ENCODE results near the gene PACSIN1. TPM values are rescaled to one million over a fixed set of nuclear protein-coding genes. Genes with fewer than 3 reads are reported as not detected.

Gene PACSIN1
- total and polyA plus RNA-seq, 10 of the 15 experiments (the other 5 are each of a cell fraction or from before 2014, with no cell fraction given), result 0.50 to 9.4 (median 2.8) TPM

DNA sequence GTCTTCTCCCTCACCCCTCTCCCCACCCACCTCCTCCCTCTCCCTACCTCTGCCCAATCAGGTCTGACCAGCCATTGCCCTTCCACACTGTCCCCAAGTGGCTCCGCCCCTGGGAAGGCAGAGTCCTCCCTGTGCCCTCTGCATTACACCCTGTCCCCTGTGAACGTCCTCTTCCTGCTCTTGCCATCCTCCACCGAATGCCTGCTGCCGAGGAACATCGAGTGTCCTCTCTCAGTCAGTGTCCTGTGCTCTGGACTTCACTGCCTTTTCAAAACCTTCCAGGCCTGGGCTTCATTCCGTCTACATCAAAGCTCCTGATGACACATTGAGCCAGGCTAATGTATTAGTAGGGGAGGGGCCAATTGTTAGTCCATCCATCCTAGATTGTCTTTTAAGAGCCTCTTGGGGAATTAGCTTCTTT lies 3.3 kb upstream of the PACSIN1 start (continued):
- TF ChIP-seq, protein P1, sequence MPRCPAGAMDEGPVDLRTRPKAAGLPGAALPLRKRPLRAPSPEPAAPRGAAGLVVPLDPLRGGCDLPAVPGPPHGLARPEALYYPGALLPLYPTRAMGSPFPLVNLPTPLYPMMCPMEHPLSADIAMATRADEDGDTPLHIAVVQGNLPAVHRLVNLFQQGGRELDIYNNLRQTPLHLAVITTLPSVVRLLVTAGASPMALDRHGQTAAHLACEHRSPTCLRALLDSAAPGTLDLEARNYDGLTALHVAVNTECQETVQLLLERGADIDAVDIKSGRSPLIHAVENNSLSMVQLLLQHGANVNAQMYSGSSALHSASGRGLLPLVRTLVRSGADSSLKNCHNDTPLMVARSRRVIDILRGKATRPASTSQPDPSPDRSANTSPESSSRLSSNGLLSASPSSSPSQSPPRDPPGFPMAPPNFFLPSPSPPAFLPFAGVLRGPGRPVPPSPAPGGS (IDR thresholded peaks at IDR 0.05; ENCODE audit: borderline replicate concordance, insufficient read depth, low read depth, low read length, poor library complexity, severe bottlenecking), result no peak
- TF ChIP-seq RAD51 (IDR thresholded peaks at IDR 0.05) (no peak), PAX8 (IDR thresholded peaks at IDR 0.05) (no peak), NR2F1 (conservative IDR thresholded peaks at IDR 0.05) (no peak), ZNF384 (IDR thresholded peaks at IDR 0.05; ENCODE audit: borderline replicate concordance, low read depth, low read length) (no peak), PAX5 (IDR thresholded peaks at IDR 0.05; ENCODE audit: borderline replicate concordance, low read depth, low read length) (no peak), ESRRA (IDR thresholded peaks at IDR 0.05; ENCODE audit: low read length) (no peak)
- TF ChIP-seq, protein P2, sequence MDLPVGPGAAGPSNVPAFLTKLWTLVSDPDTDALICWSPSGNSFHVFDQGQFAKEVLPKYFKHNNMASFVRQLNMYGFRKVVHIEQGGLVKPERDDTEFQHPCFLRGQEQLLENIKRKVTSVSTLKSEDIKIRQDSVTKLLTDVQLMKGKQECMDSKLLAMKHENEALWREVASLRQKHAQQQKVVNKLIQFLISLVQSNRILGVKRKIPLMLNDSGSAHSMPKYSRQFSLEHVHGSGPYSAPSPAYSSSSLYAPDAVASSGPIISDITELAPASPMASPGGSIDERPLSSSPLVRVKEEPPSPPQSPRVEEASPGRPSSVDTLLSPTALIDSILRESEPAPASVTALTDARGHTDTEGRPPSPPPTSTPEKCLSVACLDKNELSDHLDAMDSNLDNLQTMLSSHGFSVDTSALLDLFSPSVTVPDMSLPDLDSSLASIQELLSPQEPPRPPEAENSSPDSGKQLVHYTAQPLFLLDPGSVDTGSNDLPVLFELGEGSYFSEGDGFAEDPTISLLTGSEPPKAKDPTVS (IDR thresholded peaks at IDR 0.05; ENCODE audit: low read depth, low read length), result no peak
- TF ChIP-seq, protein P3, sequence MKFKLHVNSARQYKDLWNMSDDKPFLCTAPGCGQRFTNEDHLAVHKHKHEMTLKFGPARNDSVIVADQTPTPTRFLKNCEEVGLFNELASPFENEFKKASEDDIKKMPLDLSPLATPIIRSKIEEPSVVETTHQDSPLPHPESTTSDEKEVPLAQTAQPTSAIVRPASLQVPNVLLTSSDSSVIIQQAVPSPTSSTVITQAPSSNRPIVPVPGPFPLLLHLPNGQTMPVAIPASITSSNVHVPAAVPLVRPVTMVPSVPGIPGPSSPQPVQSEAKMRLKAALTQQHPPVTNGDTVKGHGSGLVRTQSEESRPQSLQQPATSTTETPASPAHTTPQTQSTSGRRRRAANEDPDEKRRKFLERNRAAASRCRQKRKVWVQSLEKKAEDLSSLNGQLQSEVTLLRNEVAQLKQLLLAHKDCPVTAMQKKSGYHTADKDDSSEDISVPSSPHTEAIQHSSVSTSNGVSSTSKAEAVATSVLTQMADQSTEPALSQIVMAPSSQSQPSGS (IDR thresholded peaks at IDR 0.05; ENCODE audit: low read length), result no peak
- TF ChIP-seq, protein P4, sequence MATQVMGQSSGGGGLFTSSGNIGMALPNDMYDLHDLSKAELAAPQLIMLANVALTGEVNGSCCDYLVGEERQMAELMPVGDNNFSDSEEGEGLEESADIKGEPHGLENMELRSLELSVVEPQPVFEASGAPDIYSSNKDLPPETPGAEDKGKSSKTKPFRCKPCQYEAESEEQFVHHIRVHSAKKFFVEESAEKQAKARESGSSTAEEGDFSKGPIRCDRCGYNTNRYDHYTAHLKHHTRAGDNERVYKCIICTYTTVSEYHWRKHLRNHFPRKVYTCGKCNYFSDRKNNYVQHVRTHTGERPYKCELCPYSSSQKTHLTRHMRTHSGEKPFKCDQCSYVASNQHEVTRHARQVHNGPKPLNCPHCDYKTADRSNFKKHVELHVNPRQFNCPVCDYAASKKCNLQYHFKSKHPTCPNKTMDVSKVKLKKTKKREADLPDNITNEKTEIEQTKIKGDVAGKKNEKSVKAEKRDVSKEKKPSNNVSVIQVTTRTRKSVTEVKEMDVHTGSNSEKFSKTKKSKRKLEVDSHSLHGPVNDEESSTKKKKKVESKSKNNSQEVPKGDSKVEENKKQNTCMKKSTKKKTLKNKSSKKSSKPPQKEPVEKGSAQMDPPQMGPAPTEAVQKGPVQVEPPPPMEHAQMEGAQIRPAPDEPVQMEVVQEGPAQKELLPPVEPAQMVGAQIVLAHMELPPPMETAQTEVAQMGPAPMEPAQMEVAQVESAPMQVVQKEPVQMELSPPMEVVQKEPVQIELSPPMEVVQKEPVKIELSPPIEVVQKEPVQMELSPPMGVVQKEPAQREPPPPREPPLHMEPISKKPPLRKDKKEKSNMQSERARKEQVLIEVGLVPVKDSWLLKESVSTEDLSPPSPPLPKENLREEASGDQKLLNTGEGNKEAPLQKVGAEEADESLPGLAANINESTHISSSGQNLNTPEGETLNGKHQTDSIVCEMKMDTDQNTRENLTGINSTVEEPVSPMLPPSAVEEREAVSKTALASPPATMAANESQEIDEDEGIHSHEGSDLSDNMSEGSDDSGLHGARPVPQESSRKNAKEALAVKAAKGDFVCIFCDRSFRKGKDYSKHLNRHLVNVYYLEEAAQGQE (IDR thresholded peaks at IDR 0.05; ENCODE audit: low read depth, low read length), result no peak

Data from GM12878 (cell line).